Measurements from ENCODE around the gene STON2. TPM values are rescaled to one million over a fixed set of nuclear protein-coding genes. Genes with fewer than 3 reads are reported as not detected.
"Not testable (repeated sequence)": the region's sequence is repeated elsewhere in the genome, so short reads cannot be mapped to it uniquely, and the experiment has no call there.

Gene STON2
- total RNA-seq, 2 donors from 2014 or later: 0.64 to 1.5 TPM

DNA sequence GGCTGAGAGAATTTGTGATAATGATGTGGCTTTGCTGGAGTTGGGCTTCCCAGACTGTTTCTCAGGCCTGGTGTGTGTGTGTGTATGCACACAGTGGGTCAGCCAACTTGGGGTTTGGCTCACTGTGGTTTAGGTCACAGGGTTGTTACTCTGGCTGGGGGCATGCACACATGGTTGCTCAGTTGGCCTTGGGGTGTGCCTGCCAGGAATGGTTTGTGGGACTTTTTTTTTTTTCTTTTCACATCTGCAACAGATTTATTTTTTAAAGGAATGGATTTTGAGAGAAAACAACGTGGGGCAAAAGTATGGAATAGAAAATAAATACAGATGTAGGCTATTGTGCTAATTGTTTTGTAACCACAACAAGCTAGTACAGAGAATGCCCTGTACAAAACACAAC, 154.4 kb downstream of the STON2 start:
- no peak for ATAC-seq (replicated peaks)
- no peaks in the 10 kb centered on the region for H3K4me1 Mint-ChIP-seq
- no peak overlapping the region for H3K27ac Mint-ChIP-seq
- H3K36me3 Mint-ChIP-seq (ENCODE audit: low read depth): no peaks in the 10 kb centered on the region
- peaks cover 9% of the 10 kb centered on the region for H3K9me3 Mint-ChIP-seq
- H3K4me3 Mint-ChIP-seq: no peak overlapping the region
- peaks cover 8% of the 10 kb centered on the region for H3K27me3 Mint-ChIP-seq

DNA sequence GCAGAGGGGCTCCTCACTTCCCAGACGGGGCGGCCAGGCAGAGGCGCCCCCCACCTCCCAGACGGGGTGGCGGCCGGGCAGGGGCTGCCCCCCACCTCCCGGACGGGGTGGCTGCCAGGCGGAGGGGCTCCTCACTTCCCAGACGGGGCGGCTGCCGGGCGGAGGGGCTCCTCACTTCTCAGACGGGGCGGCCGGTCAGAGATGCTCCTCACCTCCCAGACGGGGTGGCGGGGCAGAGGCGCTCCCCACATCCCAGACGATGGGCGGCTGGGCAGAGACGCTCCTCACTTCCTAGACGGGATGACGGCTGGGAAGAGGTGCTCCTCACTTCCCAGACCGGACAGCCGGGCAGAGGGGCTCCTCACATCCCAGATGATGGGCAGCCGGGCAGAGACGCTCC, 155.7 kb downstream of the STON2 start:
- H3K9me3 Mint-ChIP-seq; H3K27ac Mint-ChIP-seq; H3K36me3 Mint-ChIP-seq (ENCODE audit: low read depth); H3K27me3 Mint-ChIP-seq; H3K4me1 Mint-ChIP-seq; ATAC-seq (replicated peaks); H3K4me3 Mint-ChIP-seq: not testable (repeated sequence)

DNA sequence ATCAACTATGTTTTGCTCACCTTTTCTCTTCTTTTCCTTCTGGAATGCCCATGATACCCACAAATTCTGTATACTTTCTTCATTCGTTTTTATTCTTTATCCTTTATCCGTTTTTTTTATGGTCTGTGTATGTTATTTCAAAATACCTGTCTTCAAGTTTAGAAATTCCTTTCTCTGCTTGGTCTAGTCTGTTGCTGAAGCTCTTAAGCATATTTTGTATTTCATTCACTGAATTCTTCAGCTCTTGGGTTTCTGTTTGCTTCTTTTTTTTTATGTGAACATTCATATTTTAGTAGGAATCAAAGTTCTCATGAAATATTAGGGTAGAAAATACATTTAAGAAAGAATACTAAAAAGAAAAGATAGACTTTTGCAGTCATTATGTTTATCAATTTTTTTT, 156.6 kb downstream of the STON2 start:
- no peak overlapping the region for H3K4me3 Mint-ChIP-seq
- ATAC-seq (replicated peaks): no peak
- H3K9me3 Mint-ChIP-seq: peaks cover 9% of the 10 kb centered on the region
- H3K27me3 Mint-ChIP-seq: peaks cover 8% of the 10 kb centered on the region
- H3K4me1 Mint-ChIP-seq: no peaks in the 10 kb centered on the region
- no peaks in the 10 kb centered on the region for H3K36me3 Mint-ChIP-seq (ENCODE audit: low read depth)
- H3K27ac Mint-ChIP-seq: no peak overlapping the region

DNA sequence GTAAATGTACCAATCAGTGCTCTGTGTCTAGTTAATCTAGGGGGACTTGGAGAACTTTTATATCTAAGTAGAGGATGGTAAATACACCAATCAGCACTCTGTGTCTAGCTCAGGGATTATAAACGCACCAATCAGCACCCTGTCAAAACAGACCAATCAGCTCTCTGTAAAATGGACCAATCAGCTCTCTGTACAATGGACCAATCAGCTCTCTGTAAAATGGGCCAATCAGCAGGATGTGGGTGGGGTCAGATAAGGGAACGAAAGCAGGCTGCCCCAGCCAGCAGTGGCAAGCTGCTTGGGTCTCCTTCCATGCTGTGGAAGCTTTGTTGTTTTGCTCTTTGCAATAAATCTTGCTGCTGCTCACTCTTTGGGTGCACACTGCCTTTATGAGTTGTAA, 163.3 kb downstream of the STON2 start:
- H3K4me1 Mint-ChIP-seq; H3K4me3 Mint-ChIP-seq; H3K27me3 Mint-ChIP-seq; ATAC-seq (replicated peaks); H3K9me3 Mint-ChIP-seq; H3K27ac Mint-ChIP-seq; H3K36me3 Mint-ChIP-seq (ENCODE audit: low read depth): not testable (repeated sequence)

DNA sequence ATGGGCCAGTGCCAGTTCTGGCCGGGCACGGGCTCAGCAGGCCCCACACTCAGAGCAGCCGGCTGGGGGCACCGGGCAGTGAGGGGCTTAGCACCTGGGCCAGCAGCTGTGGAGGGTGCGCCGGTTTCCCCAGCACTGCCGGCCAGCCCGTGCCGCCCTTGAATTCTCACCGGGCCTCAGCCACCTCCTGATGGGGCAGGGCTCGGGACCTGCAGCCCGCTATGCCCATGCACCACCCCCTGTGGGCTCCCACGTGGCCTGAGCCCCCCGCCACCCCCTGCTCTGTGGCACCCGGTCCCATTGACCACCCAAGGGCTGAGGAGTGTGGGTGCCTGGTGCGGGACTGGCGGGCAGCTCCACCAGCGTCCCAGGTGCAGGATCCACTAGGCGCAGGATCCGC, 164.0 kb downstream of the STON2 start:
- Mint-ChIP-seq H3K9me3 (no peaks in the 10 kb centered on the region), H3K4me1 (peaks cover 4% of the 10 kb centered on the region), H3K4me3 (no peak overlapping the region), H3K27ac (no peak overlapping the region), H3K27me3 (no peaks in the 10 kb centered on the region), H3K36me3 (ENCODE audit: low read depth) (no peaks in the 10 kb centered on the region)
- ATAC-seq (replicated peaks): no peak

DNA sequence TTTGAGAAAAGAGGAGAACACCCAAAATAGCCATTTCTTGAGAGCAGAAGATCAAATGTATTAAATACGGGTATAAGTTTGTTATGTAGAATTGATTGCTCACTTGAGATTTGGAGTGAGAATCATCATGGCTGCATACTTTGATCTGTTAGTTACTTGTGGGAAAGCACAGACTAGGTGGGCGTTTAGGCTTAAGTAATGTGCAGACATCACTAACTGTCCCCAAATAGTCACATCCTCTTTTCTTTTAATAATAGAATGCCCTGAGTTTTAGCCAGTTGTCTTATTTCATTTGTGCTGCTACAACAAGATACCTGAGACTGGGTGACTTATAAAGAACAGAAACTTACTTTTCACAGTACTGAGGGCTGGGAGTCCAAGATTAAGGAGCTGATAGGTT, 165.0 kb downstream of the STON2 start:
- peaks cover 4% of the 10 kb centered on the region for H3K4me1 Mint-ChIP-seq
- H3K27me3 Mint-ChIP-seq: no peaks in the 10 kb centered on the region
- no peak overlapping the region for H3K4me3 Mint-ChIP-seq
- H3K9me3 Mint-ChIP-seq: no peaks in the 10 kb centered on the region
- no peak for ATAC-seq (replicated peaks)
- H3K36me3 Mint-ChIP-seq (ENCODE audit: low read depth): no peaks in the 10 kb centered on the region
- no peak overlapping the region for H3K27ac Mint-ChIP-seq

DNA sequence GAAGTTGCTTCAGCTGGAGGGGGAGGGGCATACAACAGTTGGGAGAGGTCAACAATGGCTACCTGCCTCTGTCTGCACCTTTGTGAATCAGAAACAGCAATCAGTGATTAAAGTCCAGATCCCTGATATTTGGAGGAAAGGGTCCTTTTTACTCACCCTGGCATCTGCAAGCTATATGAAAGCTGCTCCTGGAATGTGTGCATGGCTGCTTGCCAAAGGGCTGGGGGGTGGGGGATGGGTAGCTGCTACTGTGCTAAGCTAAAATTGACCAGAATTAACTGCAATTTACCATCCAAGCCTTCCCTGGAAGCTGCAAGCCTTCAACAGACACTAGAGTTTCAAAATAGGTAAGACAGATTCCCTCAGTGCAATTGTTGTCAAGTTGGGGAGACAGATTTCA, 165.8 kb downstream of the STON2 start:
- Mint-ChIP-seq H3K27ac (no peak overlapping the region), H3K27me3 (no peaks in the 10 kb centered on the region), H3K4me1 (peaks cover 4% of the 10 kb centered on the region), H3K36me3 (ENCODE audit: low read depth) (no peaks in the 10 kb centered on the region), H3K9me3 (no peaks in the 10 kb centered on the region), H3K4me3 (no peak overlapping the region)
- no peak for ATAC-seq (replicated peaks)

DNA sequence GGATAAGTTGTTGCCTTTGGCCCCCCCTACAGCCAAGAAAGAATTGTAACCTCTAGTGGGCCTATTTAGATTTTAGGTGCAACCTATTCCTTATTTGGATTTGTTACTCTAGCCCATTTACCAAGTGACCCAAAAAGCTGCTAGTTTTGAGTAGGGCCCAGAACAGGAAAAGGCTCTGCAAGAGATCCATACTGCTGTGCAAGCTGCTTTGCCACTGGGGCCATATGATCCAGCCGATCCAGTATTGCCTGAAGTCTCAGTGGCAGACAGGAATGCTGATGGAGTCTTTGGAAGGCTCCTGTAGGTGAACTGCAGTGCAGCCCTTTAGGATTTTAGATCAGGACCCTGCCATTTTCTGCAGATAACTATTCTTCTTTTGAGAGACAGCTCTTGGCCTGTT, 166.5 kb downstream of the STON2 start:
- Mint-ChIP-seq H3K4me3 (no peak overlapping the region), H3K27me3 (no peaks in the 10 kb centered on the region), H3K4me1 (peaks cover 4% of the 10 kb centered on the region), H3K27ac (no peak overlapping the region), H3K36me3 (ENCODE audit: low read depth) (no peaks in the 10 kb centered on the region), H3K9me3 (no peaks in the 10 kb centered on the region)
- no peak for ATAC-seq (replicated peaks)

DNA sequence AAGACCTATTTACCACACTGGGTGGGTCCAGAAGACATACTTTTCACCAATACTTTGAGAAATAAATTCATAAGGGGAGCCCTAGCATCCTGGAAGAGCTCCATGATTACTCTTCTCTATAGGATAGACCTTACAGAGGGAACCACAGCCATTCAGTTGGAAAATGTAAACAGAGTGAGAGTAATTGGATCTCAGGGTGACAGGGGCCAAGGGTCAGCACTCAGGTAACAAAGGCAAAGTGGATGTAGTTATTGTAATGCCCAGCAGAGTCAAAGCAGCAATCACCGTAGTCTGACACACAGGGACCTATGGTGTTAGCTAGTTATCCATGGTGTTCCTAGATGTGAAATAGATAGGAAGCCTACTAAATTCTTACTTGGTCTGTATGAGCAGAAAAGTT, 168.6 kb downstream of the STON2 start:
- Mint-ChIP-seq H3K4me1 (peaks cover 4% of the 10 kb centered on the region), H3K9me3 (no peaks in the 10 kb centered on the region), H3K36me3 (ENCODE audit: low read depth) (no peaks in the 10 kb centered on the region), H3K4me3 (no peak overlapping the region), H3K27ac (no peak overlapping the region), H3K27me3 (no peaks in the 10 kb centered on the region)
- no peak for ATAC-seq (replicated peaks)

DNA sequence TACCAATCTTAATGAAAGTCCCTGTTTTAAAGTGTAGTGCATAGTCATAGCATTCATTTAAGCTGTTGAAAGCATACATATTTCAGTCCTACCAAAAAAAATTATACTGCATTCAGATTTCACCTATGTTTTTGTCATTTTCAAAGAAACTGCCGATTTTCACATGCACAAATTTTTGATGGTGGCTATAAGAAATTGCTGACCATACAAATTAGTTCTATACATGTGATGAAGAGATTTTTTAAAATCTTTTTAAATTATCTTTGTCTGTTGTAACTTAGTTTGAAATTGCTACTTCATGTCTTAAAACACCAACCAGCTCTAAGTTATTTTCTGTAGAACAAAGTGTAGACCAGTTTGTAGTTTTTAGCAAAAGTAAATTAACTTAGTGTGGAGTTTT, 175.9 kb downstream of the STON2 start:
- ATAC-seq (replicated peaks): no peak
- peaks cover 3% of the 10 kb centered on the region for H3K4me1 Mint-ChIP-seq
- H3K27me3 Mint-ChIP-seq: no peaks in the 10 kb centered on the region
- H3K36me3 Mint-ChIP-seq (ENCODE audit: low read depth): peaks cover 11% of the 10 kb centered on the region
- no peak overlapping the region for H3K27ac Mint-ChIP-seq
- no peaks in the 10 kb centered on the region for H3K9me3 Mint-ChIP-seq
- no peak overlapping the region for H3K4me3 Mint-ChIP-seq

DNA sequence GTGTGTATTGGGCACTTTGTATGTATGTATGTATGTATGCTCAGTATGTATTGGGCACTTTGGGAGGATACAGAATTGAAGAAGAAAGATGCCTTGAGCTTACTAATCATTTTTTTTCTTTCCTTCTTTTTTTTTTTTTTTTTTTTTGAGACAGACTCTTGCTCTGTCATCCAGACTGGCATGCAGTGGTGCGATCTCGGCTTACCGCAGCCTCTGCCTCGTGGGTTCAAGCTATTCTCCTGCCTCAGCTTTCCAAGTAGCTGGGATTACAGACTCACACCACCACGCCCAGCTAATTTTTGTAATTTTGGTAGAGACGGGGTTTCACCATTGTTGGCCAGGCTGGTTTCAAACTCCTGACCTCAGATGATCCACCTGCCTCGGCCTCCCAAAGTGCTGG, 176.3 kb downstream of the STON2 start:
- not testable (repeated sequence) for H3K27ac Mint-ChIP-seq; H3K27me3 Mint-ChIP-seq; ATAC-seq (replicated peaks); H3K9me3 Mint-ChIP-seq; H3K4me3 Mint-ChIP-seq; H3K4me1 Mint-ChIP-seq
- peaks cover 14% of the 10 kb centered on the region for H3K36me3 Mint-ChIP-seq (ENCODE audit: low read depth)

DNA sequence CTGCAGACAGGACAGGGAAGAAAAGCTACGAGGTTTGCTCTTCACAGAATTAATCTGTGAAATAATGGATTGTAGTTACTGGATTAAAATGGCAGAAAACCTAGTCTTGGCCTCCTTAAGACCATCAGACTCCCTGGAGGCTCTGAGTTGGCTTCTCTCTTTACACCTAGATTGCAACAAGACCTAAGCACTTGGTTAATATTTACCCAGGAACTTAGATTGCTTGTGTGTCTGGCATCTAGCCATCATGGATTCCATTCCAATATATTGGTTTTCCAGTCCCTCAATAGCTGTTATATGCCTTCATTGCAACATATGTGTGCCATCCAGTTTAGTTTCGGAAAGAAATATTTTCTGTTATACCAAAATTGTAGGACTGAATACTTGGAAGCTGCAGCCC, 177.4 kb downstream of the STON2 start:
- H3K4me3 Mint-ChIP-seq: peak overlapping the region; percentile 100
- no peaks in the 10 kb centered on the region for H3K27me3 Mint-ChIP-seq
- peaks cover 9% of the 10 kb centered on the region for H3K4me1 Mint-ChIP-seq
- no peak overlapping the region for H3K27ac Mint-ChIP-seq
- peaks cover 14% of the 10 kb centered on the region for H3K36me3 Mint-ChIP-seq (ENCODE audit: low read depth)
- ATAC-seq (replicated peaks): no peak
- H3K9me3 Mint-ChIP-seq: no peaks in the 10 kb centered on the region

DNA sequence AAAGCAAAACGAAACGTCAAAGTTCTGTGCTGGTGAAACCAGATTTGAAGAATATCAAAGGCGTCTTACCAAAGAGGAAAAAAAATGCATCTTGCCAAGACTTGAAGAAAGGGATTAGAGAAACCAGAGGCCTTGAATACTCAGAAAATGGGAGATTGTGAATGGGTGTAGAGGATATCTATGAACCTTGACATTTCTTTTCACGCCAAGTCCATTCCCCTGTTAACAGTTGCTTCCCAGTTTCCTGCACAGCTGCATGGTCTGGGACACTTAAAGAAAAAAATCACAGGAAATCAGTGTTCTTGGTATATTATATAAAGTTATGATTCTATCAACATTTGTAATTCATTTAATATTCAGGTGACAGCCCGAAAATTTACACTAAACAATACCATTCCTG, 178.0 kb downstream of the STON2 start:
- Mint-ChIP-seq H3K4me3 (peak overlapping the region; percentile 100), H3K4me1 (peaks cover 10% of the 10 kb centered on the region), H3K36me3 (ENCODE audit: low read depth) (peaks cover 18% of the 10 kb centered on the region), H3K27ac (peak overlapping the region; percentile 97), H3K9me3 (no peaks in the 10 kb centered on the region), H3K27me3 (no peaks in the 10 kb centered on the region)
- no peak for ATAC-seq (replicated peaks)

DNA sequence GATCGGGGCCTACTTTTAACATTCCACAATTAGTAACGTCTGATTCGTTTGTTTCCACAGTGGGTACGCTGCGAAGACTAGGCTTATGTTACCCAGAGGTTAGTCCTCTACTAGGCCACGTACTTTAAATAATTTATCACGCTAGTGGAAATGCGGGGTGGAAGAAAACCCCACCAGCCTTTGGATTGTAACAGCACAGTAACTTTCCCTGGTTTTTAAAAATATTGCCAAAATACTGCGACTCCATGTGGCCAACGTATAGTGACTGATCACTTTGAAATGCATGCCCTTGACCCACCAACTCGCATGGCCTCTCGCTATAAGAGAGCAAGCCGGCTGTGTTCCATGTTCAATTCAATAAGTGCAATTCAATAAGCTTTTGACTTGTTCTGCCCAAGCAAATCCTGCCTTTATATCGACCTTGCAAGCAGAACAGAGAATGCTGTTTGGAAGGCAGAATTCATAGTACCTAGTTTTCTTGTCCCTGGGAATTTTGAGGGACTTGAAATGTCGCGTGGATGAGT, 178.5 kb downstream of the STON2 start:
- no peak for ATAC-seq (replicated peaks)
- Mint-ChIP-seq H3K27me3 (no peaks in the 10 kb centered on the region), H3K36me3 (ENCODE audit: low read depth) (peaks cover 22% of the 10 kb centered on the region), H3K4me1 (peaks cover 10% of the 10 kb centered on the region), H3K9me3 (no peaks in the 10 kb centered on the region), H3K4me3 (peak overlapping the region; percentile 100), H3K27ac (peak overlapping the region; percentile 97)

DNA sequence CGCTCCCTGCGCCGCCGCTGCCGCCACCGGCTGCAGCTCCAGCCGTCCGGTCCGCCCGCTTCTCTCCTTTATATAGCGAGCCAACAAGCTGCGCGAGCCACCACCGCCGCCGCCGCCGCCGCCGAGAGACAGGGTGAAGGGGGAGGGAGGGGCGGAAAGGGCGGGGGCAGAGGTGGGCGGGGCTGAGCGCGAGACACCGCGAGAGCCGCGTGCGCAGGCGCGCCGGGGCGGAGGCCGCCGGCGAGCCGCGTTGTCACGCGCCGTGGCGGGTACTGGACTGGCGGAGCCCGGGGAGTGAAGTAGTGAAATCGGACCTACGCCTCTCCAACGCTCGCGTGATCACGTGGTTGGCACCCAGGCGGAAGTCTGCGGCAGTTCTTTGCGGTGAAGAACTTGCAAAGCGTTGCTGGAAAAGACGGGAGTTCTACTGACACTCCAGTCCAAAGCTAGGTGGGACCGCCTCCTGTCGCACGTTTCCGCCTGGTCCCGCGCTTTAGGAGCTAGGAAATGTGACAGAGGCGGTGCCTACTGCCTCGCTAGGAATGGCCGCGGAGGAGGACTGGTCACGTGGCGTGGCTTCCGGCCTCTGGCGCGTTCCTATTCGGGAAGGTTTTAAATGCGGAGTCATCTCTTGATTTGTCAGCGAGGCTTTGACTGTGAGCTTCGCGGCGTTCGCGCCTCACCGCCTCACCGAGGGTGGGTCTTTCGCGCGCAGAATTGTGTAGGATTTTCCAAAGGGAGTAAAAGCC, 179.1 kb downstream of the STON2 start, which contains the start of gene GTF2A1:
Gene GTF2A1, minus strand, starts transcription at position 130 of the 749 bp plus-strand sequence. CDS start 441 bp downstream, outside the sequence.
- peaks cover 29% of the 10 kb centered on the region for H3K36me3 Mint-ChIP-seq (ENCODE audit: low read depth)

DNA sequence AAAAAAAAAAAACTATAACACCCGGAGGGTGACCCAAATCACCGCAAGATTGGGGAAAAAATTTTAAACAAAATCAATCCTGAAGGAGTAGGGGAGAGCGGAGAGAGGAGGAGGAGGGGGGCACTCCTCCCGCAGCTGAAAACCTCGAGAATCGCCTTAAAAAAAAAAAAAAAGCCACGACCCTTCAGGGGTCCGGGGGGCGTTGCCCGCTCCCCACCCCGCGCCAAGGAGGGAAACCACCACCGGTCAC, 179.6 kb downstream of the STON2 start:
- Mint-ChIP-seq H3K36me3 (ENCODE audit: low read depth) (peaks cover 34% of the 10 kb centered on the region), H3K27me3 (no peaks in the 10 kb centered on the region), H3K4me3 (peak overlapping the region; percentile 100)

More for the DNA sequence above, 179.1 kb downstream of the STON2 start, which contains the start of gene GTF2A1:
- peaks cover 10% of the 10 kb centered on the region for H3K4me1 Mint-ChIP-seq
- H3K4me3 Mint-ChIP-seq: peak within 1 kb of the TSS; percentile 100
- peak within 1 kb of the TSS; percentile 100 for H3K27ac Mint-ChIP-seq
- peak; percentile 82 for ATAC-seq (replicated peaks)
- H3K27me3 Mint-ChIP-seq: no peaks in the 10 kb centered on the region
- no peaks in the 10 kb centered on the region for H3K9me3 Mint-ChIP-seq

More for the DNA sequence above, 179.6 kb downstream of the STON2 start:
- H3K4me1 Mint-ChIP-seq: peaks cover 10% of the 10 kb centered on the region
- no peaks in the 10 kb centered on the region for H3K9me3 Mint-ChIP-seq
- ATAC-seq (replicated peaks): no peak
- peak overlapping the region; percentile 97 for H3K27ac Mint-ChIP-seq

Data from activated T-helper 17 cell treated with anti-CD3 and anti-CD28 coated beads, Interleukin-2, amount 50 U/mL, for 72 hours (primary cell).